Adipose tissue (tissue), 3 donors: ENCODE measurements around the gene RBM19. TPM values are rescaled to one million over a fixed set of nuclear protein-coding genes. Genes with fewer than 3 reads are reported as not detected.

ENCODE experiments used
- H3K27ac ChIP-seq: one replicate; pipeline ENCODE4 v1.5.1; 2013; ENCODE audit warnings: low read depth, low read length
- WGBS, 3 donors: extraction: QIAGEN DNeasy Blood & Tissue Kit; methylation state at CpG; one replicate each; pipeline ENCODE4 v1.1.7; 2013; 5-methylcytosine and 5-hydroxymethylcytosine counted together
- polyA plus RNA-seq, 3 donors: library from polyadenylated mRNA; stranded (reverse); fragments of 200-250 nt; gene quantifications; one replicate each; pipeline ENCODE4 v1.2.3, GENCODE V29; 2013
- donor health status: healthy with polysubstance abuse.
- donor health status: Bipolar disorder and iron deficiency.
- donor health status: healthy.

The RBM19 gene
- polyA plus RNA-seq, 3 donors = 10.7 to 13.9 (median 12.8) TPM

GRCh38 chr12:113938471-113938870, 27.7 kb downstream of the RBM19 start:
- H3K27ac ChIP-seq = no peak overlapping the region
- 79 to 95% (median 95%) methylated on average over 5 of the region's 5 CpGs for WGBS, 3 donors

- H3K27ac ChIP-seq = no peak overlapping the region
- 47 to 75% (median 57%) methylated on average over 1 of the region's 1 CpG for WGBS, 3 donors
Observed at GRCh38 chr12:113936460-113936859, 29.7 kb downstream of the RBM19 start.

- 66 to 73% (median 68%) methylated on average over 6 of the region's 6 CpGs for WGBS, 3 donors
Observed at GRCh38 chr12:113935459-113935858, 30.7 kb downstream of the RBM19 start.

GRCh38 chr12:113934946-113935345, 31.2 kb downstream of the RBM19 start:
- H3K27ac ChIP-seq = no peak overlapping the region
- 82 to 91% (median 87%) methylated on average over 9 of the region's 9 CpGs for WGBS, 3 donors

More at GRCh38 chr12:113935459-113935858, 30.7 kb downstream of the RBM19 start:
- H3K27ac ChIP-seq = no peak overlapping the region

GRCh38 chr12:113934060-113934814, 31.9 kb downstream of the RBM19 start:
- 79 to 87% (median 80%) methylated on average over 14 of the region's 14 CpGs for WGBS, 3 donors
- H3K27ac ChIP-seq = no peak overlapping the region

GRCh38 chr12:113933201-113933786, 32.8 kb downstream of the RBM19 start:
- no peak overlapping the region for H3K27ac ChIP-seq
- 62 to 75% (median 72%) methylated on average over 18 of the region's 18 CpGs for WGBS, 3 donors

- 72 to 86% (median 75%) methylated on average over 14 of the region's 14 CpGs for WGBS, 3 donors
- H3K27ac ChIP-seq = no peak overlapping the region
Observed at GRCh38 chr12:113932381-113933196, 33.5 kb downstream of the RBM19 start.

GRCh38 chr12:113931517-113931916, 34.6 kb downstream of the RBM19 start:
- no peak overlapping the region for H3K27ac ChIP-seq
- 98 to 99% (median 98%) methylated on average over 6 of the region's 6 CpGs for WGBS, 3 donors

- H3K27ac ChIP-seq = no peak overlapping the region
- 82 to 83% (median 83%) methylated on average over 4 of the region's 4 CpGs for WGBS, 3 donors
Observed at GRCh38 chr12:113930249-113930648, 35.9 kb downstream of the RBM19 start.

- 70 to 85% (median 84%) methylated on average over 5 of the region's 5 CpGs for WGBS, 3 donors
Observed at GRCh38 chr12:113929312-113929989, 36.7 kb downstream of the RBM19 start.

GRCh38 chr12:113926788-113927187, 39.3 kb downstream of the RBM19 start:
- H3K27ac ChIP-seq = no peak overlapping the region
- 87 to 95% (median 92%) methylated on average over 8 of the region's 8 CpGs for WGBS, 3 donors

More at GRCh38 chr12:113929312-113929989, 36.7 kb downstream of the RBM19 start:
- no peak overlapping the region for H3K27ac ChIP-seq

GRCh38 chr12:113924341-113924740, 41.8 kb downstream of the RBM19 start:
- no peak overlapping the region for H3K27ac ChIP-seq
- 63 to 91% (median 66%) methylated on average over 4 of the region's 4 CpGs for WGBS, 3 donors

GRCh38 chr12:113923251-113923650, 42.9 kb downstream of the RBM19 start:
- 92 to 97% (median 97%) methylated on average over 5 of the region's 5 CpGs for WGBS, 3 donors
- H3K27ac ChIP-seq = no peak overlapping the region

GRCh38 chr12:113921430-113921829, 44.7 kb downstream of the RBM19 start:
- 79 to 87% (median 86%) methylated on average over 3 of the region's 3 CpGs for WGBS, 3 donors

GRCh38 chr12:113919791-113920190, 46.3 kb downstream of the RBM19 start:
- no peak overlapping the region for H3K27ac ChIP-seq
- WGBS, 3 donors = 93 to 95% (median 94%) methylated on average over 5 of the region's 5 CpGs

More at GRCh38 chr12:113921430-113921829, 44.7 kb downstream of the RBM19 start:
- H3K27ac ChIP-seq = no peak overlapping the region

- WGBS, 3 donors = 79 to 84% (median 83%) methylated on average over 13 of the region's 13 CpGs
Observed at GRCh38 chr12:113918306-113918705, 47.8 kb downstream of the RBM19 start.

GRCh38 chr12:113917393-113917792, 48.7 kb downstream of the RBM19 start:
- 95 to 96% (median 96%) methylated on average over 5 of the region's 5 CpGs for WGBS, 3 donors
- H3K27ac ChIP-seq = no peak overlapping the region

More at GRCh38 chr12:113918306-113918705, 47.8 kb downstream of the RBM19 start:
- no peak overlapping the region for H3K27ac ChIP-seq

- H3K27ac ChIP-seq = no peak overlapping the region
Observed at GRCh38 chr12:113914806-113915205, 51.3 kb downstream of the RBM19 start.

More at GRCh38 chr12:113914806-113915205, 51.3 kb downstream of the RBM19 start:
- WGBS, 3 donors = 96 to 98% (median 96%) methylated on average over 13 of the region's 13 CpGs
